GM23248 (cell line): ENCODE measurements around the gene PRPSAP2. TPM values are rescaled to one million over a fixed set of nuclear protein-coding genes. Genes with fewer than 3 reads are reported as not detected.

Source experiments
- DNase-seq: peaks from one replicate; pipeline ENCODE4 v3.0.0-alpha.2; 2015
- H2AFZ ChIP-seq: fragments of 200-600 bp; sonication (generic); 2 replicates; pipeline ENCODE4 v1.6.1; 2016; ENCODE audit warnings: antibody characterized with exemption
- H3F3A ChIP-seq: fragments of 200-600 bp; sonication (generic); 2 replicates; pipeline ENCODE4 v1.6.1; 2016; ENCODE audit warnings: mild to moderate bottlenecking, antibody characterized with exemption, mixed run types; ENCODE audit not compliant: insufficient read depth
- H3K27ac ChIP-seq: fragments of 200-600 bp; sonication (generic); 2 replicates; pipeline ENCODE4 v1.5.1; 2016; ENCODE audit warnings: mild to moderate bottlenecking
- H3K27me3 ChIP-seq: fragments of 200-600 bp; sonication (generic); replicated peaks from 2 replicates; pipeline ENCODE4 v1.6.1; 2016; ENCODE audit warnings: mild to moderate bottlenecking; ENCODE audit not compliant: insufficient read depth
- H3K36me3 ChIP-seq: fragments of 200-600 bp; sonication (generic); 2 replicates; pipeline ENCODE4 v1.6.1; 2016; ENCODE audit warnings: low read depth, mild to moderate bottlenecking
- H3K4me1 ChIP-seq: fragments of 200-600 bp; sonication (generic); 2 replicates; pipeline ENCODE4 v1.6.1; 2016; ENCODE audit warnings: mild to moderate bottlenecking; ENCODE audit not compliant: insufficient read depth
- H3K4me2 ChIP-seq: fragments of 200-600 bp; sonication (generic); one replicate; pipeline ENCODE4 v1.6.1; 2016; ENCODE audit warnings: mild to moderate bottlenecking; ENCODE audit not compliant: unreplicated experiment
- H3K4me3 ChIP-seq: fragments of 200-600 bp; sonication (generic); 2 replicates; pipeline ENCODE4 v1.5.1; 2016; ENCODE audit warnings: mild to moderate bottlenecking
- H3K79me2 ChIP-seq: fragments of 200-600 bp; sonication (generic); 2 replicates; pipeline ENCODE4 v1.6.1; 2016; ENCODE audit warnings: mild to moderate bottlenecking; ENCODE audit not compliant: insufficient read depth
- H3K9ac ChIP-seq: fragments of 200-600 bp; sonication (generic); 2 replicates; pipeline ENCODE4 v1.6.1; 2016; ENCODE audit warnings: mild to moderate bottlenecking
- H3K9me2 ChIP-seq: fragments of 200-600 bp; sonication (generic); 2 replicates; pipeline ENCODE4 v1.6.1; 2016; ENCODE audit warnings: mixed run types, mild to moderate bottlenecking, moderate library complexity; ENCODE audit not compliant: insufficient read depth
- H3K9me3 ChIP-seq: fragments of 200-600 bp; sonication (generic); one replicate; pipeline ENCODE4 v1.6.1; 2017; ENCODE audit warnings: low read depth
- H4K20me1 ChIP-seq: fragments of 200-600 bp; sonication (generic); 2 replicates; pipeline ENCODE4 v1.6.0; 2016; ENCODE audit not compliant: insufficient read depth
- EZH2 ChIP-seq: fragments of 200-600 bp; sonication (generic); IDR thresholded peaks from 2 replicates; pipeline ENCODE4 v1.6.1; 2018; ENCODE audit warnings: antibody characterized with exemption, mild to moderate bottlenecking; ENCODE audit not compliant: insufficient read depth, poor library complexity, severe bottlenecking
- EZH2phosphoT487 ChIP-seq: fragments of 200-600 bp; sonication (generic); IDR thresholded peaks from 2 replicates; pipeline ENCODE4 v1.6.1; 2018; ENCODE audit warnings: antibody characterized with exemption, moderate library complexity, mild to moderate bottlenecking, low read depth; ENCODE audit not compliant: insufficient read depth
- WGBS, 2 experiments: methylation state at CpG; one replicate each; pipeline ENCODE4 v1.1.6; 2015 to 2017; ENCODE audit warnings: low lambda C conversion rate in 2 of 2, low coverage in 1 of 2; ENCODE audit errors: missing lambda C conversion rate in 2 of 2; 5-methylcytosine and 5-hydroxymethylcytosine counted together
- in situ Hi-C: fragments of 300-500 bp; cut with MboI; formaldehyde crosslinking; loops from 2 replicates; pipeline ENCODE4 v1.15.0; 2020
- polyA plus RNA-seq: library from polyadenylated mRNA; unstranded; fragments of >200 nt; fragmentation: Nextera tagmentation; extraction: Ambion mirVana; gene quantifications from 2 replicates; pipeline ENCODE4 v1.2.1, GENCODE V29; 2016
- total RNA-seq: library from RNA; depleted of rRNA; stranded (reverse); fragments of >200 nt; shearing (Covaris generic); gene quantifications from 2 replicates; pipeline ENCODE4 v1.2.3, GENCODE V29; 2014

PRPSAP2 gene
- total and polyA plus RNA-seq, 2 experiments from 2014 or later, result 19.4 to 23.5 TPM

GRCh38 chr17:18910881-18911280, 53.0 kb downstream of the PRPSAP2 start:
- H3K27ac ChIP-seq, result no peak overlapping the region
- no peak overlapping the region for H3K9ac ChIP-seq
- no peak for TF ChIP-seq EZH2phosphoT487
- no peak for TF ChIP-seq EZH2
- no peak overlapping the region for H3K4me3 ChIP-seq
- in situ Hi-C loops, result no loop called here
- no peak for DNase-seq
- 97 to 98% methylated on average over 6 of the region's 6 CpGs for WGBS, 2 experiments
- H3K9me3 ChIP-seq, result no peaks in the 10 kb centered on the region
- no peaks in the 10 kb centered on the region for H3K9me2 ChIP-seq
- no peaks in the 10 kb centered on the region for H3K79me2 ChIP-seq
- no peaks in the 10 kb centered on the region for H3K27me3 ChIP-seq
- H3K4me1 ChIP-seq, result no peaks in the 10 kb centered on the region
- H3K36me3 ChIP-seq, result peaks cover 5% of the 10 kb centered on the region; the same call in 1 of the 2 replicates
- no peaks in the 10 kb centered on the region for H3F3A ChIP-seq
- H4K20me1 ChIP-seq, result no peaks in the 10 kb centered on the region
- H3K4me2 ChIP-seq, result no peak overlapping the region
- no peak overlapping the region for H2AFZ ChIP-seq

- Histone ChIP-seq H3K79me2 (no peaks in the 10 kb centered on the region), H2AFZ (no peak overlapping the region), H3K27ac (peak overlapping the region; percentile 20), H4K20me1 (no peaks in the 10 kb centered on the region; the same call in 1 of the 2 replicates), H3K9ac (no peak overlapping the region), H3K27me3 (no peaks in the 10 kb centered on the region), H3K9me3 (no peaks in the 10 kb centered on the region), H3K4me1 (peaks cover 21% of the 10 kb centered on the region), H3K4me3 (no peak overlapping the region), H3F3A (peaks cover 14% of the 10 kb centered on the region), H3K36me3 (no peaks in the 10 kb centered on the region; the same call in 1 of the 2 replicates), H3K9me2 (no peaks in the 10 kb centered on the region), H3K4me2 (no peak overlapping the region)
- DNase-seq, result peak; percentile 72
- in situ Hi-C loops, result no loop called here
- WGBS, 2 experiments, result 21 to 25% methylated on average over 5 of the region's 5 CpGs
- TF ChIP-seq EZH2 (no peak), EZH2phosphoT487 (no peak)
Measured at GRCh38 chr17:18916816-18917500, 59.0 kb downstream of the PRPSAP2 start.

GRCh38 chr17:18917506-18918032, 59.6 kb downstream of the PRPSAP2 start:
- H3F3A ChIP-seq, result peaks cover 14% of the 10 kb centered on the region
- no peaks in the 10 kb centered on the region for H3K36me3 ChIP-seq
- H3K4me1 ChIP-seq, result peaks cover 21% of the 10 kb centered on the region
- WGBS, 2 experiments, result 88 to 91% methylated on average over 11 of the region's 11 CpGs
- H3K4me3 ChIP-seq, result no peak overlapping the region
- DNase-seq, result peak; percentile 21
- no peaks in the 10 kb centered on the region for H3K27me3 ChIP-seq
- H3K4me2 ChIP-seq, result no peak overlapping the region
- H3K27ac ChIP-seq, result no peak overlapping the region; the same call in 1 of the 2 replicates
- H3K9ac ChIP-seq, result no peak overlapping the region
- no peaks in the 10 kb centered on the region for H3K9me2 ChIP-seq
- TF ChIP-seq EZH2phosphoT487 (no peak), EZH2 (no peak)
- no peak overlapping the region for H2AFZ ChIP-seq
- no peaks in the 10 kb centered on the region for H3K79me2 ChIP-seq
- no peaks in the 10 kb centered on the region; the same call in 1 of the 2 replicates for H4K20me1 ChIP-seq
- no peaks in the 10 kb centered on the region for H3K9me3 ChIP-seq
- in situ Hi-C loops, result no loop called here

GRCh38 chr17:18919963-18920362, 62.0 kb downstream of the PRPSAP2 start:
- Histone ChIP-seq H3K4me3 (no peak overlapping the region), H3K9ac (no peak overlapping the region), H3K36me3 (no peaks in the 10 kb centered on the region), H3K4me2 (no peak overlapping the region), H3K27me3 (no peaks in the 10 kb centered on the region), H4K20me1 (no peaks in the 10 kb centered on the region; the same call in 1 of the 2 replicates), H3K9me3 (no peaks in the 10 kb centered on the region), H3K9me2 (no peaks in the 10 kb centered on the region), H3K4me1 (peaks cover 21% of the 10 kb centered on the region), H3K79me2 (no peaks in the 10 kb centered on the region), H3F3A (peaks cover 14% of the 10 kb centered on the region), H3K27ac (no peak overlapping the region), H2AFZ (no peak overlapping the region)
- WGBS, 2 experiments, result 38 to 44% methylated on average over 6 of the region's 6 CpGs
- TF ChIP-seq EZH2, result no peak
- TF ChIP-seq EZH2phosphoT487, result no peak
- in situ Hi-C loops, result no loop called here
- DNase-seq, result no peak
